Fibroblast of lung (primary cell): ENCODE data around the gene WDTC1. TPM values are rescaled to one million over a fixed set of nuclear protein-coding genes. Genes with fewer than 3 reads are reported as not detected.

ENCODE experiments used
- DNase-seq, 2 donors: peaks; one replicate each; pipeline versions ENCODE4 v3.0.0 to v3.0.0-alpha.2; 2010; ENCODE audit warnings: low read depth in 2 of 2
- H2AFZ ChIP-seq: 2 replicates; pipeline ENCODE4 v1.5.1; 2012; ENCODE audit warnings: low read length, control low read depth, inconsistent platforms
- H3K27ac ChIP-seq: 2 replicates; pipeline ENCODE4 v1.5.1; 2011; ENCODE audit warnings: low read length, control low read depth; ENCODE audit not compliant: insufficient read depth
- H3K27me3 ChIP-seq: 2 replicates; pipeline ENCODE4 v1.5.1; 2011; ENCODE audit warnings: mild to moderate bottlenecking, low read length; ENCODE audit not compliant: control insufficient read depth, insufficient read depth
- H3K36me3 ChIP-seq: 2 replicates; pipeline ENCODE4 v1.5.1; 2011; ENCODE audit warnings: low read length; ENCODE audit not compliant: control insufficient read depth, insufficient read depth
- H3K4me1 ChIP-seq: 2 replicates; pipeline ENCODE4 v1.5.1; 2011; ENCODE audit warnings: low read length; ENCODE audit not compliant: control insufficient read depth, insufficient read depth; ENCODE audit errors: extremely low read depth
- H3K4me2 ChIP-seq: 2 replicates; pipeline ENCODE4 v1.5.1; 2011; ENCODE audit warnings: low read length, control low read depth; ENCODE audit not compliant: insufficient read depth; ENCODE audit errors: extremely low read depth
- H3K4me3 ChIP-seq, 4 experiments: fragments of 200-600 bp in 1 of 4; sonication (generic) in 1 of 4; replicated peaks in 1 of 4; 2 replicates each; pipeline ENCODE4 v1.5.1; 2011 to 2016; ENCODE audit warnings: low read length in 4 of 4, low read depth in 3 of 4, mild to moderate bottlenecking in 3 of 4, control low read depth in 2 of 4, inconsistent platforms in 1 of 4, mixed read lengths in 1 of 4; ENCODE audit not compliant: insufficient read depth in 1 of 4; ENCODE audit errors: control extremely low read depth in 1 of 4
- H3K79me2 ChIP-seq: 2 replicates; pipeline ENCODE4 v1.5.1; 2012; ENCODE audit warnings: mild to moderate bottlenecking, low read length, inconsistent platforms; ENCODE audit not compliant: control insufficient read depth, insufficient read depth
- H3K9ac ChIP-seq: 2 replicates; pipeline ENCODE4 v1.5.1; 2011; ENCODE audit warnings: mild to moderate bottlenecking, low read length, control low read depth; ENCODE audit not compliant: insufficient read depth
- H3K9me3 ChIP-seq: 2 replicates; pipeline ENCODE4 v1.5.1; 2012; ENCODE audit warnings: low read depth, low read length; ENCODE audit not compliant: control insufficient read depth, insufficient read depth
- H4K20me1 ChIP-seq: 2 replicates; pipeline ENCODE4 v1.5.1; 2011; ENCODE audit warnings: low read length; ENCODE audit not compliant: control insufficient read depth, insufficient read depth; ENCODE audit errors: extremely low read depth
- CTCF ChIP-seq, 2 donors: IDR thresholded peaks in 1 of 2; conservative IDR thresholded peaks in 1 of 2; 1 replicate in 1 of 2; 2 replicates in 1 of 2; pipeline ENCODE4 v1.5.1; 2011 to 2012; ENCODE audit warnings: low read length in 2 of 2, control low read depth in 1 of 2, inconsistent platforms in 1 of 2, low read depth in 1 of 2, mild to moderate bottlenecking in 1 of 2
- EZH2 ChIP-seq: IDR thresholded peaks from 2 replicates; pipeline ENCODE4 v1.5.1; 2012; ENCODE audit warnings: low read length, control low read depth, mild to moderate bottlenecking; ENCODE audit errors: missing control alignments
- polyA plus RNA-seq, 2 donors: library from polyadenylated mRNA; depleted of rRNA in 1 of 2; stranded (reverse) in 1 of 2; unstranded in 1 of 2; fragments of >200 nt; gene quantifications; 2 replicates each; pipeline ENCODE4 v1.2.1, GENCODE V29; 2011 to 2012; ENCODE audit warnings: missing spikeins in 1 of 2
- total RNA-seq: library from RNA; depleted of rRNA; stranded (reverse); fragments of >200 nt; gene quantifications from 2 replicates; pipeline ENCODE4 v1.2.1, GENCODE V29; 2014

The WDTC1 gene
- total and polyA plus RNA-seq, 2 donors (not counting 1 experiment from before 2014, with no cell fraction given) = 10.7 to 23.3 TPM

- H3K4me2 ChIP-seq = peak overlapping the region; percentile 68
- H2AFZ ChIP-seq = peak overlapping the region; percentile 86
Observed at GRCh38 chr1:27318136-27318535, 83.7 kb downstream of the WDTC1 start.

GRCh38 chr1:27318596-27318995 is 84.2 kb downstream of the WDTC1 start:
- no peak for TF ChIP-seq EZH2
- no peak for TF ChIP-seq CTCF (conservative IDR thresholded peaks at IDR 0.05 in 1 of 2, IDR thresholded peaks at IDR 0.05 in 1 of 2; ENCODE audit: low read depth in 1 of 2, low read length in 2 of 2)
- peaks cover 15% of the 10 kb centered on the region for H3K79me2 ChIP-seq
- H2AFZ ChIP-seq = peak overlapping the region; percentile 86
- H3K4me2 ChIP-seq = peak overlapping the region; percentile 68
- no peaks in the 10 kb centered on the region for H4K20me1 ChIP-seq
- no peak overlapping the region for H3K27ac ChIP-seq
- H3K27me3 ChIP-seq = no peaks in the 10 kb centered on the region
- H3K36me3 ChIP-seq = no peaks in the 10 kb centered on the region
- peaks cover 8% of the 10 kb centered on the region for H3K4me1 ChIP-seq
- H3K4me3 ChIP-seq = no peak overlapping the region
- peak in 1 of 2 donors; percentile 22 for DNase-seq
- H3K9ac ChIP-seq = no peak overlapping the region
- no peaks in the 10 kb centered on the region for H3K9me3 ChIP-seq

More at GRCh38 chr1:27318136-27318535, 83.7 kb downstream of the WDTC1 start:
- Histone ChIP-seq H3K4me1 (peaks cover 8% of the 10 kb centered on the region), H3K9me3 (no peaks in the 10 kb centered on the region), H3K4me3 (no peak overlapping the region), H3K36me3 (no peaks in the 10 kb centered on the region), H4K20me1 (no peaks in the 10 kb centered on the region), H3K27me3 (no peaks in the 10 kb centered on the region), H3K27ac (no peak overlapping the region), H3K9ac (no peak overlapping the region), H3K79me2 (peaks cover 10% of the 10 kb centered on the region)
- DNase-seq = no peak
- TF ChIP-seq CTCF (conservative IDR thresholded peaks at IDR 0.05 in 1 of 2, IDR thresholded peaks at IDR 0.05 in 1 of 2; ENCODE audit: low read depth in 1 of 2, low read length in 2 of 2) = no peak
- no peak for TF ChIP-seq EZH2

- peaks cover 8% of the 10 kb centered on the region for H3K36me3 ChIP-seq
- H2AFZ ChIP-seq = peak within 1 kb of the TSS; percentile 94
- TF ChIP-seq EZH2 = no peak
- TF ChIP-seq CTCF (conservative IDR thresholded peaks at IDR 0.05 in 1 of 2, IDR thresholded peaks at IDR 0.05 in 1 of 2; ENCODE audit: low read depth in 1 of 2, low read length in 2 of 2) = no peak
- peaks cover 45% of the 10 kb centered on the region for H3K79me2 ChIP-seq
- H3K4me1 ChIP-seq = peaks cover 10% of the 10 kb centered on the region
- no peaks in the 10 kb centered on the region for H4K20me1 ChIP-seq
- peak within 1 kb of the TSS; percentile 98 for H3K9ac ChIP-seq
- H3K27ac ChIP-seq = peak within 1 kb of the TSS; percentile 98
- no peaks in the 10 kb centered on the region for H3K27me3 ChIP-seq
- peak within 1 kb of the TSS; percentile 90 for H3K4me2 ChIP-seq
- peak; percentile 96 to 97 for DNase-seq
- no peaks in the 10 kb centered on the region for H3K9me3 ChIP-seq
- peak within 1 kb of the TSS; percentile 66 to 100 (median 93) for H3K4me3 ChIP-seq
Observed at GRCh38 chr1:27321813-27322568, 87.6 kb downstream of the WDTC1 start, which contains the start of gene TMEM222. Gene TMEM222, plus strand, starts transcription at chr1:27322163. Its CDS starts 35 bp downstream, at chr1:27322198.
